GM12874 (cell line): ENCODE results near the gene IL1RAPL2.
A peak's percentile ranks its signal among the peaks of the same experiment; 100 is the strongest.

ENCODE experiments used
- CTCF ChIP-seq: IDR thresholded peaks from 2 replicates; pipeline ENCODE4 v1.5.1; 2011; ENCODE audit warnings: low read depth, mild to moderate bottlenecking, control low read depth, low read length, moderate library complexity; ENCODE audit not compliant: insufficient read depth

The IL1RAPL2 gene

DNA sequence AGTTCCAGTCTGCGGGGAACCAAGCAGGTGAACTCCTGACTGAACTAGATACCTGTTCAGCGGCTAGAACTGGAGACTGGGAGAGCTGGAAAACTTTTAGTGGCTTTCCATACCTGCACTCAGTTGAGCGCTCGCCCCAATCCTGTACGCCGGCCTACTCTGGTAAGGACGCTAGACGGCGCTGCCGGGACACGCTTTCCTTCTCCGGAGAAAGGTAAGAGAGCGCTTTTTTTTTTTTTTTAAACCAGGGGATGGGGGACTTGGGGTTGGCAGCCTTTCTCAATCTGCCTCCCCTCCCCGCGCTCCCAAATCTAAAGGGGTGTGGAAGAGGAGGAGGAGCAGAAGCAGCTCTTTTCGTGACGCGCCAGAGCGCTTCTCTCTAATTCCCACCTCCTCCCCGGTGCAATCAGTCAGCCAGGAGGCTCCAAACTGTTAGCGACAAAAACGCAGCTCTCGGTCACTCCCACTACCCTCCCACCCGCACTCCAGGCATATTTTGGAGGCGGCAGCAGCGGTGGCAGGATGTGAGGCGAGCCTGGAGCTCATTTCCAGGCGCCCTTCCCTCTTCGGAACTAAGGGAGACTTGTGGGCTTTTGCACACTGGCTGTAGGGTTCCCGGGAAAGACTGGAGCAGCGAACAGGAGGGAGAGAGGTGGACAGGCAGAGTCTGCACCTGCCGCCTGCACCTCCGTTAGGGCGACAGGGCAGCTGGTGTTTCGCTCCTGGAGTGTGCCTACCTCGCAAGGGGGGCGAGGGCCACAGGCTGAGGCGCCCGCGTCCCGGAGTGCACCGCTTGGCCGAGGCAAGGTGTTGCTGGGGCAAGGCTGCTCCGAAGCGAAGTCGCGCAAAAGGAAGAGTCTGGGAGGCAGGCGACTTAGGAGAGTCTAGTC, at the start of gene IL1RAPL2:
Gene IL1RAPL2, plus strand, starts transcription at position 409 of the 890 bp plus-strand sequence.
- TF ChIP-seq CTCF = peak; percentile 54

DNA sequence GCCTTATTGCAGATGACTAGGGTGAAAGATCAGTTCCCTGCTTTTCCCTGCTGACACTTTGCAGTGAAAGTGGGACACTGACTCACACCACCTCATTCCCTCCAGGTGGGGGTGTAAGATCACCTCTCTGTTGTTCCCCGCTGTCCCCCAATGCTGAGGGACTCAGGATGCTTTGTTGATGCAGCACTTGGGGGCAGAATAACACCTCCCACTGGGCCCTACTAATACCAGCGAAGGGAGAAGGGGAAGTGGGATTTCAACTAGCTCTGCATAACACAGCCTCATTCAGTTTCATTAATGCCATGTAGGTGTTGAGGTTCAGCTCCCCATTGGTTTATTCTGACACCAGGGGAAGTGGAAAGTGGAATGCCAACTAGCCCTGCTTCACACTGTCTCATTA, 43.6 kb upstream of the IL1RAPL2 start:
- TF ChIP-seq CTCF = no peak

- TF ChIP-seq CTCF = no peak
Measured at GRCh38 chrX:104523858-104524257, 42.1 kb upstream of the IL1RAPL2 start.

DNA sequence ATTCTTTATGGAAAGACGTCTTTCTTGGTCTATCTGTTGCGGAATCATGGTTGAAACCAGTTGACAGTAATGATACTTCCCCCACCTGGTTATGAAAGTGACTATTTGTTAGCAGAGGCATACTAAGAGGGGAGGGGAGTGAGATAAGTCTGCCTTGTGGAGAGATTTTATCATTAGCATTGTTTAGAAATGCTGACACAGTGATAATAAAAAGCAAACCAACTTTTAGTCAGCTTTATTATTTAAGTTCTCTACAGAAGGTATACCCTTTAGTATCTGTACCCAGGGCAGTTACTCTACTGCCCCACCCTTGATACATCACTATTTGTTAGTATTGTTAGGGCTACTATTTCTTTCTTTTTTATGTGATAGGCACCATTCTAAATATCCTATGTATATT, 26.9 kb upstream of the IL1RAPL2 start:
- no peak for TF ChIP-seq CTCF

- no peak for TF ChIP-seq CTCF
Measured at GRCh38 chrX:104564335-104564734, 1.7 kb upstream of the IL1RAPL2 start.

GRCh38 chrX:104564921-104565703, 887 bp upstream of the IL1RAPL2 start:
- no peak for TF ChIP-seq CTCF
